Neural cell (in vitro differentiated cells): Measurements from ENCODE around the gene HIPK2.

ENCODE experiments used
- EZH2 ChIP-seq: fragments of 200-600, 300-800 bp; shearing (Covaris generic), sonication (generic); IDR thresholded peaks from 2 replicates; pipeline ENCODE4 v1.6.1; 2014; ENCODE audit warnings: antibody characterized with exemption, low read length, borderline replicate concordance, mild to moderate bottlenecking; ENCODE audit not compliant: insufficient read depth, poor library complexity, severe bottlenecking
- POLR2AphosphoS5 ChIP-seq: IDR thresholded peaks from 2 replicates; pipeline ENCODE4 v1.6.1; 2012
- SMC3 ChIP-seq: fragments of 450-650 bp; conservative IDR thresholded peaks from 2 replicates; pipeline ENCODE4 v1.6.1; 2014; ENCODE audit warnings: antibody characterized with exemption, mild to moderate bottlenecking, moderate library complexity; ENCODE audit not compliant: poor library complexity
- TF ChIP-seq, protein P1 (sequence below): fragments of 450-650 bp; IDR thresholded peaks from 2 replicates; pipeline ENCODE4 v1.5.1; 2014; ENCODE audit warnings: antibody characterized with exemption, mild to moderate bottlenecking, moderate library complexity; ENCODE audit not compliant: poor library complexity, severe bottlenecking

DNA sequence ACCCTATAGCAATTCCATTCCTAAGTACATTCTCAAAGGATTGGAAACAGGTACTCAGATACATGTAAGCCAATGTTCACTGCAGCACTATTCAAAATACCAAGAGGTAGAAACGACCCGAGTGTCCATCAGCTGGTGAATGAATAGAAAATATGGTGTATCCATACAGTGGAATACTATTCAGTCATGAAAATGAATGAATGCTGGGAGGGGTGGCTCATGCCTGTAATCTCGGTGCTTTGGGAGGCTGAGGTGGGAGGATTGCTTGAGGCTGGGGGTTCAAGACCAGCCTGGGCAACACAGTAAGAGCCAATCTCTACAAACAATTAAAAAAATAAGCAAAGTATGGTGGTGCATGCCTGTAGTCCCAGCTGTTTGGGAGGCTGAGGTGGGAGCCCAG lies 191.5 kb downstream of the HIPK2 start:
- TF ChIP-seq, protein P1, sequence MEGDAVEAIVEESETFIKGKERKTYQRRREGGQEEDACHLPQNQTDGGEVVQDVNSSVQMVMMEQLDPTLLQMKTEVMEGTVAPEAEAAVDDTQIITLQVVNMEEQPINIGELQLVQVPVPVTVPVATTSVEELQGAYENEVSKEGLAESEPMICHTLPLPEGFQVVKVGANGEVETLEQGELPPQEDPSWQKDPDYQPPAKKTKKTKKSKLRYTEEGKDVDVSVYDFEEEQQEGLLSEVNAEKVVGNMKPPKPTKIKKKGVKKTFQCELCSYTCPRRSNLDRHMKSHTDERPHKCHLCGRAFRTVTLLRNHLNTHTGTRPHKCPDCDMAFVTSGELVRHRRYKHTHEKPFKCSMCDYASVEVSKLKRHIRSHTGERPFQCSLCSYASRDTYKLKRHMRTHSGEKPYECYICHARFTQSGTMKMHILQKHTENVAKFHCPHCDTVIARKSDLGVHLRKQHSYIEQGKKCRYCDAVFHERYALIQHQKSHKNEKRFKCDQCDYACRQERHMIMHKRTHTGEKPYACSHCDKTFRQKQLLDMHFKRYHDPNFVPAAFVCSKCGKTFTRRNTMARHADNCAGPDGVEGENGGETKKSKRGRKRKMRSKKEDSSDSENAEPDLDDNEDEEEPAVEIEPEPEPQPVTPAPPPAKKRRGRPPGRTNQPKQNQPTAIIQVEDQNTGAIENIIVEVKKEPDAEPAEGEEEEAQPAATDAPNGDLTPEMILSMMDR, result no peak
- TF ChIP-seq POLR2AphosphoS5, result no peak
- TF ChIP-seq SMC3, result no peak
- no peak for TF ChIP-seq EZH2
